Measurements from ENCODE around the gene B4GALNT3.

DNA sequence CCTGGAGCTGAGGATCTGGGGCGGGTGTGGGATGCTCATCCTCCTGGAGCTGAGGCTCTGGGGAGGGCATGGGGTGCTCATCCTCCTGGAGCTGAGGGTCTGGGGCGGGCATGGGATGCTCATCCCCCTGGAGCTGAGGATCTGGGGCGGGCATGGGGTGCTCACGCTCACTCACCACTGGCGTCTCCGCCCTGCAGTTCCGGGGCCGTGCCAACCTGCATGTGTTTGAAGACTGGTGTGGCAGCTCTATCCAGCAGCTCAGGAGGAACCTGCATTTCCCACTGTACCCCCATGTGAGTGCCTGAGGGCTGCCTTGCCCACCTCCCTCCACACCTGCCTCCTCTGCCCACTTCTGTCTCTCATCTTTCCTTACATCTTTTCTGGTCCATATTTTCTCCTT, 84.4 kb downstream of the B4GALNT3 start:
- TF ChIP-seq POLR2A (IDR thresholded peaks at IDR 0.05; ENCODE audit: low read depth, low read length) (no peak), POLR2AphosphoS5 (IDR thresholded peaks at IDR 0.05; ENCODE audit: low read depth, low read length) (no peak), TAF1 (IDR thresholded peaks at IDR 0.05; ENCODE audit: low read depth, low read length) (no peak), SPI1 (IDR thresholded peaks at IDR 0.05; ENCODE audit: low read depth, low read length) (no peak)
